ENCODE results near the gene IGFBP1. TPM values are rescaled to one million over a fixed set of nuclear protein-coding genes. Genes with fewer than 3 reads are reported as not detected.
A peak's percentile ranks its signal among the peaks of the same experiment; 100 is the strongest.

Gene IGFBP1
- total and polyA plus RNA-seq, 2 experiments from 2014 or later = not detected

DNA sequence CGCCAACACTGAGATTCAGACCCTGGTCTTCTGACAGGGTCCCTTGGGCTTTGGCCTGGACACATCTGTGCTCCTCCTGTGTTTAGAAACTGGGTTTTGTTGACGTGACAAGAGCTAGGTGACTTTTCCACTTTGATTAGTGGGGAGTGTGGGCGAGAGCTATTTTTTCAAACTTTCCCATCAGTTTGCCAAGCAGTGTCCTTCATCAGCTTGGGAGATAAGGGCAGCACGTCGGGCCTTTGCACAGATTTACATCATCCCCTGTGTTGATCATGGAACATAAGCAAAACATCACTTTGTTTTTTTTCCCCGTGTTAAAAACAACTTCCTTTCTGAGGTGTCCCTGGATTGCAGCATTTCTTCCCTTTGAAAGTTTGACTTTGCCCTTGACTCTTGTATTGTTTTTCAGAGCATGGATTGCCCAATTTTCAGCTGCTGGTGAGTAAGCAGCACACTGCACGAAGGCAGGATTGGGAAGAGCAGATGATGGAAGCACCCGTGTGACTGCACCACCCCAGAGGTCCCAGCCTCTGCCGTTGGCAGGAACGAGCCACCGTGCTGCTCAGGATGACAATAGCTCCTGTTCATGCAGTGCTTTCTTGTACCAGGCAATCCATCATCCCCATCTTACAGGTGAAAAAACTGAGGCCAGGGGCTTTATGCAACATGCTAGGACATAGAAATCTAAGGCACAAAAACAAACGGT lies 6.4 kb upstream of the IGFBP1 start:
- H3K4me2 ChIP-seq = 0 out of 2 replicates have a peak overlapping the region, but pooled peaks have one; percentile 20
- H3K4me3 Mint-ChIP-seq = no peak overlapping the region
- peaks cover 27% of the 10 kb centered on the region for H3K9me3 Mint-ChIP-seq

More for the DNA sequence above, 6.4 kb upstream of the IGFBP1 start:
- Histone ChIP-seq H2AFZ (no peak overlapping the region), H3K27me3 (ENCODE audit: insufficient read depth) (peaks cover 8% of the 10 kb centered on the region), H4K20me1 (replicated peaks; ENCODE audit: insufficient read depth) (no peaks in the 10 kb centered on the region), H3K79me2 (replicated peaks; ENCODE audit: insufficient read depth) (no peaks in the 10 kb centered on the region), H3K4me3 (no peak overlapping the region), H3K4me1 (ENCODE audit: insufficient read depth) (no peaks in the 10 kb centered on the region), H3K27ac (ENCODE audit: low read depth) (no peak overlapping the region), H3K9me2 (ENCODE audit: insufficient read depth) (no peaks in the 10 kb centered on the region), H3F3A (replicated peaks; ENCODE audit: low read depth) (no peaks in the 10 kb centered on the region), H3K36me3 (ENCODE audit: insufficient read depth) (0 out of 2 replicates have a peak, but pooled peaks cover 3% of the 10 kb centered on the region)
- peaks cover 5% of the 10 kb centered on the region; the same call in 2 of the 3 replicates for H3K4me1 Mint-ChIP-seq
- no peak for ATAC-seq
- H3K27ac Mint-ChIP-seq = no peak overlapping the region
- H3K27me3 Mint-ChIP-seq (ENCODE audit: insufficient read depth, low read depth, poor library complexity) = peaks cover 11% of the 10 kb centered on the region
- TF ChIP-seq EZH2 (IDR thresholded peaks at IDR 0.05; ENCODE audit: low read depth, unreplicated experiment) = no peak
- no peak for TF ChIP-seq NANOG (IDR thresholded peaks at IDR 0.05; ENCODE audit: borderline replicate concordance)
- TF ChIP-seq, protein P1, sequence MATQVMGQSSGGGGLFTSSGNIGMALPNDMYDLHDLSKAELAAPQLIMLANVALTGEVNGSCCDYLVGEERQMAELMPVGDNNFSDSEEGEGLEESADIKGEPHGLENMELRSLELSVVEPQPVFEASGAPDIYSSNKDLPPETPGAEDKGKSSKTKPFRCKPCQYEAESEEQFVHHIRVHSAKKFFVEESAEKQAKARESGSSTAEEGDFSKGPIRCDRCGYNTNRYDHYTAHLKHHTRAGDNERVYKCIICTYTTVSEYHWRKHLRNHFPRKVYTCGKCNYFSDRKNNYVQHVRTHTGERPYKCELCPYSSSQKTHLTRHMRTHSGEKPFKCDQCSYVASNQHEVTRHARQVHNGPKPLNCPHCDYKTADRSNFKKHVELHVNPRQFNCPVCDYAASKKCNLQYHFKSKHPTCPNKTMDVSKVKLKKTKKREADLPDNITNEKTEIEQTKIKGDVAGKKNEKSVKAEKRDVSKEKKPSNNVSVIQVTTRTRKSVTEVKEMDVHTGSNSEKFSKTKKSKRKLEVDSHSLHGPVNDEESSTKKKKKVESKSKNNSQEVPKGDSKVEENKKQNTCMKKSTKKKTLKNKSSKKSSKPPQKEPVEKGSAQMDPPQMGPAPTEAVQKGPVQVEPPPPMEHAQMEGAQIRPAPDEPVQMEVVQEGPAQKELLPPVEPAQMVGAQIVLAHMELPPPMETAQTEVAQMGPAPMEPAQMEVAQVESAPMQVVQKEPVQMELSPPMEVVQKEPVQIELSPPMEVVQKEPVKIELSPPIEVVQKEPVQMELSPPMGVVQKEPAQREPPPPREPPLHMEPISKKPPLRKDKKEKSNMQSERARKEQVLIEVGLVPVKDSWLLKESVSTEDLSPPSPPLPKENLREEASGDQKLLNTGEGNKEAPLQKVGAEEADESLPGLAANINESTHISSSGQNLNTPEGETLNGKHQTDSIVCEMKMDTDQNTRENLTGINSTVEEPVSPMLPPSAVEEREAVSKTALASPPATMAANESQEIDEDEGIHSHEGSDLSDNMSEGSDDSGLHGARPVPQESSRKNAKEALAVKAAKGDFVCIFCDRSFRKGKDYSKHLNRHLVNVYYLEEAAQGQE (IDR thresholded peaks at IDR 0.05; ENCODE audit: unreplicated experiment) = no peak
- TF ChIP-seq EZH2phosphoT487 (IDR thresholded peaks at IDR 0.05; ENCODE audit: unreplicated experiment) = no peak
- no peak for TF ChIP-seq ZNF462 (CRISPR knock-in tag; IDR thresholded peaks at IDR 0.05)
- no peak for TF ChIP-seq STAT1 (IDR thresholded peaks at IDR 0.05; ENCODE audit: unreplicated experiment)
- TF ChIP-seq POLR2AphosphoS5 (IDR thresholded peaks at IDR 0.05; ENCODE audit: low read depth) = no peak
- no peak for TF ChIP-seq ZNF331 (CRISPR knock-in tag; IDR thresholded peaks at IDR 0.05; ENCODE audit: low read depth)
- TF ChIP-seq, protein P2, sequence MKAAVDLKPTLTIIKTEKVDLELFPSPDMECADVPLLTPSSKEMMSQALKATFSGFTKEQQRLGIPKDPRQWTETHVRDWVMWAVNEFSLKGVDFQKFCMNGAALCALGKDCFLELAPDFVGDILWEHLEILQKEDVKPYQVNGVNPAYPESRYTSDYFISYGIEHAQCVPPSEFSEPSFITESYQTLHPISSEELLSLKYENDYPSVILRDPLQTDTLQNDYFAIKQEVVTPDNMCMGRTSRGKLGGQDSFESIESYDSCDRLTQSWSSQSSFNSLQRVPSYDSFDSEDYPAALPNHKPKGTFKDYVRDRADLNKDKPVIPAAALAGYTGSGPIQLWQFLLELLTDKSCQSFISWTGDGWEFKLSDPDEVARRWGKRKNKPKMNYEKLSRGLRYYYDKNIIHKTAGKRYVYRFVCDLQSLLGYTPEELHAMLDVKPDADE (IDR thresholded peaks at IDR 0.05) = no peak
- TF ChIP-seq, protein P3, sequence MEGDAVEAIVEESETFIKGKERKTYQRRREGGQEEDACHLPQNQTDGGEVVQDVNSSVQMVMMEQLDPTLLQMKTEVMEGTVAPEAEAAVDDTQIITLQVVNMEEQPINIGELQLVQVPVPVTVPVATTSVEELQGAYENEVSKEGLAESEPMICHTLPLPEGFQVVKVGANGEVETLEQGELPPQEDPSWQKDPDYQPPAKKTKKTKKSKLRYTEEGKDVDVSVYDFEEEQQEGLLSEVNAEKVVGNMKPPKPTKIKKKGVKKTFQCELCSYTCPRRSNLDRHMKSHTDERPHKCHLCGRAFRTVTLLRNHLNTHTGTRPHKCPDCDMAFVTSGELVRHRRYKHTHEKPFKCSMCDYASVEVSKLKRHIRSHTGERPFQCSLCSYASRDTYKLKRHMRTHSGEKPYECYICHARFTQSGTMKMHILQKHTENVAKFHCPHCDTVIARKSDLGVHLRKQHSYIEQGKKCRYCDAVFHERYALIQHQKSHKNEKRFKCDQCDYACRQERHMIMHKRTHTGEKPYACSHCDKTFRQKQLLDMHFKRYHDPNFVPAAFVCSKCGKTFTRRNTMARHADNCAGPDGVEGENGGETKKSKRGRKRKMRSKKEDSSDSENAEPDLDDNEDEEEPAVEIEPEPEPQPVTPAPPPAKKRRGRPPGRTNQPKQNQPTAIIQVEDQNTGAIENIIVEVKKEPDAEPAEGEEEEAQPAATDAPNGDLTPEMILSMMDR (conservative IDR thresholded peaks at IDR 0.05; ENCODE audit: low read depth in 2 of 2) = no peak
- no peak for TF ChIP-seq JUNB (IDR thresholded peaks at IDR 0.05; ENCODE audit: unreplicated experiment)
- no peak for TF ChIP-seq ZNF114 (CRISPR knock-in tag; IDR thresholded peaks at IDR 0.05)
- no peak for TF ChIP-seq CREB1 (CRISPR knock-in tag; IDR thresholded peaks at IDR 0.05; ENCODE audit: low read depth)
- DNase-seq (ENCODE audit: low spot score) = no peak
- H3K36me3 Mint-ChIP-seq (ENCODE audit: low read depth) = peaks cover 25% of the 10 kb centered on the region
